Pancreas (tissue), 10 donors: ENCODE results near the gene CACUL1. TPM values are rescaled to one million over a fixed set of nuclear protein-coding genes. Genes with fewer than 3 reads are reported as not detected.
A peak's percentile ranks its signal among the peaks of the same experiment; 100 is the strongest.

Experiments
- ATAC-seq, 4 donors: fragments of 200-7000 bp; cut with Tn5 transposase; one replicate each; pipeline versions ENCODE4 v1.8.0 to v1.9.1; 2020; ENCODE audit warnings: mild to moderate bottlenecking in 4 of 4, moderate library complexity in 4 of 4
- DNase-seq, 6 donors: peaks; one replicate each; pipeline ENCODE4 v3.0.0-alpha.2; 2020
- FAIRE-seq: peaks from 2 replicates; lab custom pipeline; 2012; peaks lifted over from hg19 to GRCh38; lab: Jason Lieb, UNC
- H3K27ac ChIP-seq, 4 donors: fragments of 200-600 bp; sonication (generic); 1 replicate in 3 of 4; 2 replicates in 1 of 4; pipeline versions ENCODE4 v1.5.0 to v1.8.0; 2020
- H3K27me3 ChIP-seq, 4 donors: fragments of 200-600 bp; one replicate each; pipeline ENCODE4 v1.8.0; 2021
- H3K36me3 ChIP-seq, 3 donors: fragments of 200-600 bp; sonication (generic) in 1 of 3; one replicate each; pipeline versions ENCODE4 v1.5.0 to v1.8.0; 2020 to 2021
- H3K4me1 ChIP-seq, 3 donors: fragments of 200-600 bp; one replicate each; pipeline ENCODE4 v1.8.0; 2021
- H3K4me3 ChIP-seq, 4 donors: fragments of 200-600 bp; sonication (generic) in 2 of 4; one replicate each; pipeline versions ENCODE4 v1.5.0 to v1.8.0; 2020 to 2021
- H3K9me3 ChIP-seq, 4 donors: fragments of 200-600 bp; one replicate each; pipeline ENCODE4 v1.8.0; 2021
- WGBS, 2 donors: extraction: QIAGEN DNeasy Blood & Tissue Kit; methylation state at CpG; one replicate each; pipeline ENCODE4 v1.1.7; 2013; 5-methylcytosine and 5-hydroxymethylcytosine counted together
- intact Hi-C, 3 donors: fragments of 100-400 bp; cut with DNase I; formaldehyde crosslinking; loops; one replicate each; pipeline versions ENCODE4 v1.11.1 to v1.14.2; 2022
- polyA plus RNA-seq, 2 donors: library from polyadenylated mRNA; stranded (reverse); fragments of 200-250 nt; gene quantifications; one replicate each; pipeline ENCODE4 v1.2.3, GENCODE V29; 2013
- total RNA-seq, 6 donors: library from RNA; stranded (reverse); fragmentation: NEBNext Ultra II Directional in 4 of 6; extraction: Animal tissue kit (Norgen Biotek cat#: 25700) in 4 of 6; gene quantifications; one replicate each; pipeline versions ENCODE4 v1.2.1 to v1.2.4, GENCODE V29; 2021 to 2023
- TF ChIP-seq, protein P1 (sequence below), 4 donors: fragments of 200-600 bp; sonication (generic) in 3 of 4; IDR thresholded peaks; one replicate each; pipeline versions ENCODE4 v1.5.0 to v1.8.0; 2021; ENCODE audit warnings: antibody characterized with exemption in 4 of 4
- donor health status: healthy with polysubstance abuse.
- donor health status: DM: no; HTN: no; CAD: no; lungs with moderate emphysema.
- donor health status: DM: no; HTN: no; CAD: no.
- donor health status: control.
- donor health status: control.
- donor health status: Bipolar disorder and iron deficiency.
- donor health status: DM: yes; HTN: yes; CAD: no.
- donor health status: DM: no; HTN: no; CAD: no.
- donor health status: DM: no; HTN: no; CAD: no.
- donor health status: DM: yes; HTN: yes; CAD: no.

Gene CACUL1
- total and polyA plus RNA-seq, 8 donors = 3.1 to 28.3 (median 16.2) TPM

DNA sequence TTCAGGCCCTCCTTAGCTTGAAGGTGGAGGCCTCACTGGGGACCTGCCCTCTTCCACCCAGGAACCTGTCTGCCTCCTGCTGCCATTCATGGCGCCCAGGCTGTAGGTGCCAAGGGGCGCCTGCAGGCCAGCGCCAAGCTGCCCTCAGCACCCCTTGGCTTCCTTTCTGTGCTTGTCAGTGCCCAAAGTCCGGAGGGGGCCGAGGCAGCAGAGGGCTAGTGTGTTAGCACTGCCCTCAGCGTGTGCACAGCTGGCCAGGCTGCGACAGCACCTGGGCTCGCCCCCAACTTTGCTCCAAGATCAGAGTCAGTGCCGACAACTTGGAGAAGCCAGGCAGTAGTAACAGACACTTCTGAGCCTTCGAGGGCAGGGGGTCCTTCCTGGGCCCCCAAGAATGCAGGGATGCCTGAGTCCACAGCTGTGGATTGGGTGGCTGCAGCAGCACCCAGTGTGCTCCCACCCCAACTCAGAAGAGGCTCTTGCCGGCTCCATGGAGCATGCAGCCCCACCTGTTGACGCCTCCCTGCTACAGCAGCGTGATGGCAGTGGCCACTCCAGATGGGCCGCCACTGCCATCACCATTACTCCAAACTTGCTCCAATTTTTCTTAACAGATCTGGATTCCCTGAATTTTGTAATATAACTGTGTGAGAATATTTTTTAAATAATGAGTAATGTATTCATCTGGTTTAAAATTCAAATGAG is 41.7 kb downstream of the CACUL1 start:
- WGBS, 2 donors = 72 to 75% methylated on average over 14 of the region's 14 CpGs
- H3K36me3 ChIP-seq = no peaks in the 10 kb centered on the region
- peak in 1 of 6 donors; percentile 55 for DNase-seq
- no peak overlapping the region for H3K4me3 ChIP-seq
- peak in 2 of 4 donors; percentile 27 to 72 for ATAC-seq
- intact Hi-C loops = no loop called here
- H3K27ac ChIP-seq = no peak overlapping the region
- H3K27me3 ChIP-seq = no peaks in the 10 kb centered on the region
- H3K4me1 ChIP-seq = no peaks in the 10 kb centered on the region
- TF ChIP-seq, protein P1, sequence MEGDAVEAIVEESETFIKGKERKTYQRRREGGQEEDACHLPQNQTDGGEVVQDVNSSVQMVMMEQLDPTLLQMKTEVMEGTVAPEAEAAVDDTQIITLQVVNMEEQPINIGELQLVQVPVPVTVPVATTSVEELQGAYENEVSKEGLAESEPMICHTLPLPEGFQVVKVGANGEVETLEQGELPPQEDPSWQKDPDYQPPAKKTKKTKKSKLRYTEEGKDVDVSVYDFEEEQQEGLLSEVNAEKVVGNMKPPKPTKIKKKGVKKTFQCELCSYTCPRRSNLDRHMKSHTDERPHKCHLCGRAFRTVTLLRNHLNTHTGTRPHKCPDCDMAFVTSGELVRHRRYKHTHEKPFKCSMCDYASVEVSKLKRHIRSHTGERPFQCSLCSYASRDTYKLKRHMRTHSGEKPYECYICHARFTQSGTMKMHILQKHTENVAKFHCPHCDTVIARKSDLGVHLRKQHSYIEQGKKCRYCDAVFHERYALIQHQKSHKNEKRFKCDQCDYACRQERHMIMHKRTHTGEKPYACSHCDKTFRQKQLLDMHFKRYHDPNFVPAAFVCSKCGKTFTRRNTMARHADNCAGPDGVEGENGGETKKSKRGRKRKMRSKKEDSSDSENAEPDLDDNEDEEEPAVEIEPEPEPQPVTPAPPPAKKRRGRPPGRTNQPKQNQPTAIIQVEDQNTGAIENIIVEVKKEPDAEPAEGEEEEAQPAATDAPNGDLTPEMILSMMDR (IDR thresholded peaks at IDR 0.05) = no peak
- no peak for FAIRE-seq
- H3K9me3 ChIP-seq = no peaks in the 10 kb centered on the region

DNA sequence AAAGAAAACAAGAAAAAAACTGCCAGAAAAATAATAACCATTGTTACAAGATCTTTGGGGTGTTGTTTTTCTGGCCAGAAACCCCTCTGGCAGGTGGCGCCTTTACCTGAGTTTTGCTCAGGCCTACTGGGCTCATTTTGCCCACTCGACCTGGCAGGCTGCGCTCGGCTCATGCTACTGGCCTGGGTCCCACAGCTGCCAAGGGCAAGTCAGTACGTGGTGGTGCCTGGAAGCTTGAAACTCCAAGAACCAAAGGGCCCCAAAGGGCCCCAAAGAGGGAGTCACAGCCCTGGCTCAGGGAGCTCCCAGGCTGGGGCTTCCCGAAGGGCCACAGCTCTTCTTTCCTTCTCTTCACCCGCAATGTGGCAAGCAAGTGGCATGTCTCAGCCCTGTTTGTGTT is 42.7 kb downstream of the CACUL1 start:
- H3K27me3 ChIP-seq = no peaks in the 10 kb centered on the region
- FAIRE-seq = no peak
- no peaks in the 10 kb centered on the region for H3K9me3 ChIP-seq
- H3K27ac ChIP-seq = no peak overlapping the region
- DNase-seq = no peak
- intact Hi-C loops = no loop called here
- ATAC-seq = no peak
- WGBS, 2 donors = 85 to 87% methylated on average over 7 of the region's 7 CpGs
- TF ChIP-seq, protein P1 (IDR thresholded peaks at IDR 0.05) = no peak
- no peak overlapping the region for H3K4me3 ChIP-seq
- H3K36me3 ChIP-seq = no peaks in the 10 kb centered on the region
- H3K4me1 ChIP-seq = no peaks in the 10 kb centered on the region

DNA sequence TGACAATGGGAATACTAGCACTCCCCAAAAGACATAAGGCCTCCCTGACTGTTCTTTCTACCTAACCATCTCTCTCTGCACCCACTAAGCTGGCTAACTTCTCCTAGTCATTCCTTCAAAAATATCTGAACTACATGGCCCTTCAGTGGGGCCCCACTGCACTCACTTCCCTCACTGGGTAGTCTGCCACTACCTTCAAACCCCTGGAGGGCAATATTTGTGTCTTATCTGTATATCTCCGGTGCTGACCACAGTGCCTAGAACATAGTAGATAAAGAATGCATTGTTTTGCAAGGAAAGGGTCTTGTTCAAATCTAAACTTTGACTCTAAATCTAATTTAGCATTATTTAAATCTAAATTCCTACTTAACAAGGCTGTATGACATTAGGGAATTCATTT is 44.3 kb downstream of the CACUL1 start:
- H3K9me3 ChIP-seq = no peaks in the 10 kb centered on the region
- H3K27ac ChIP-seq = no peak overlapping the region
- intact Hi-C loops = no loop called here
- WGBS, 2 donors = 68 to 83% methylated on average over 1 of the region's 1 CpG
- no peak overlapping the region for H3K4me3 ChIP-seq
- DNase-seq (no peak), ATAC-seq (no peak), FAIRE-seq (no peak)
- H3K36me3 ChIP-seq = no peaks in the 10 kb centered on the region
- H3K27me3 ChIP-seq = no peaks in the 10 kb centered on the region
- H3K4me1 ChIP-seq = peaks cover 0 to 4% (median 0%) of the 10 kb centered on the region in 3 donors
- TF ChIP-seq, protein P1 (IDR thresholded peaks at IDR 0.05) = no peak

GRCh38 chr10:118708571-118708970 is 46.2 kb downstream of the CACUL1 start:
- Histone ChIP-seq H3K27ac (no peak overlapping the region), H3K4me3 (no peak overlapping the region), H3K4me1 (peaks cover 0 to 4% (median 0%) of the 10 kb centered on the region in 3 donors), H3K27me3 (no peaks in the 10 kb centered on the region), H3K36me3 (no peaks in the 10 kb centered on the region), H3K9me3 (no peaks in the 10 kb centered on the region)
- TF ChIP-seq, protein P1 (IDR thresholded peaks at IDR 0.05) = no peak
- 92 to 96% methylated on average over 7 of the region's 7 CpGs for WGBS, 2 donors
- ATAC-seq = no peak
- intact Hi-C loops = no loop called here
- FAIRE-seq = no peak
- DNase-seq = no peak

DNA sequence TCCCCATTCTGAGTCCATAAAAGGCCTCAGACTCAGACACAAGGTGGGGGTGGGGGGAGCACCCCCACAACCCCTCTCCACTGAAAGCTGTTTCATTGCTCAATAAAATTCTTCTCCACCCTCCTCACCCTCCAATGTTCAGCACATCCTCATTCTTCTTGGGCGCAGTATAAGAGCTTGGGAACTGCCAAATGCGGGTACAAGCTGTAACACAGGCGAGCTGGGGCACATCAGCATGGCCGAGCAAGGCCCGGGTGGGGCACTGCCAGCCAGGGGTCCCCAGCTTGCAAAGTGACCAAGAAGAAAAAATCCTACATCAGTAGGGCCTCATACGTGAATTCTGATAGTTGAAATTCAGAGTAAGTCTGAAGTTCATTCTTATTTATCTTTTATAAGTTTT is 50.1 kb downstream of the CACUL1 start:
- WGBS, 2 donors = 95 to 97% methylated on average over 6 of the region's 6 CpGs
- TF ChIP-seq, protein P1 (IDR thresholded peaks at IDR 0.05) = no peak
- FAIRE-seq (no peak), DNase-seq (no peak), ATAC-seq (no peak)
- H3K9me3 ChIP-seq = no peaks in the 10 kb centered on the region
- H3K4me3 ChIP-seq = no peak overlapping the region
- intact Hi-C loops = no loop called here
- H3K36me3 ChIP-seq = no peaks in the 10 kb centered on the region
- no peak overlapping the region for H3K27ac ChIP-seq
- H3K4me1 ChIP-seq = peaks cover 0 to 4% (median 0%) of the 10 kb centered on the region in 3 donors
- H3K27me3 ChIP-seq = no peaks in the 10 kb centered on the region
